ENCODE results near the gene PROSER3. TPM values are rescaled to one million over a fixed set of nuclear protein-coding genes. Genes with fewer than 3 reads are reported as not detected.
"Not testable (repeated sequence)": the region's sequence is repeated elsewhere in the genome, so short reads cannot be mapped to it uniquely, and the experiment has no call there.

The PROSER3 gene
- total RNA-seq, 2 experiments from 2014 or later = 47.1 to 52.4 TPM

- Mint-ChIP-seq H3K4me3 (no peak overlapping the region), H3K4me1 (no peaks in the 10 kb centered on the region), H3K27me3 (no peaks in the 10 kb centered on the region), H3K36me3 (ENCODE audit: low read depth) (peaks cover 25% of the 10 kb centered on the region), H3K27ac (no peak overlapping the region), H3K9me3 (no peaks in the 10 kb centered on the region)
- CTCF ChIA-PET = no interaction called here
- DNase-seq = no peak
- POLR2A ChIA-PET = no interaction called here
These were observed 9.5 kb downstream of the PROSER3 start for GRCh38 chr19:35767288-35768081.

- H3K4me3 Mint-ChIP-seq = no peak overlapping the region
- H3K27ac Mint-ChIP-seq = no peak overlapping the region
- ChIA-PET POLR2A (no interaction called here), CTCF (no interaction called here)
- no peaks in the 10 kb centered on the region for H3K4me1 Mint-ChIP-seq
- peaks cover 25% of the 10 kb centered on the region for H3K36me3 Mint-ChIP-seq (ENCODE audit: low read depth)
- no peaks in the 10 kb centered on the region for H3K27me3 Mint-ChIP-seq
- no peaks in the 10 kb centered on the region for H3K9me3 Mint-ChIP-seq
- no peak for DNase-seq
These were observed 10.1 kb downstream of the PROSER3 start for GRCh38 chr19:35768082-35768421.

GRCh38 chr19:35772362-35772761 lies 14.4 kb downstream of the PROSER3 start:
- CTCF ChIA-PET, H3K9me3 Mint-ChIP-seq, H3K27me3 Mint-ChIP-seq, H3K27ac Mint-ChIP-seq, H3K4me3 Mint-ChIP-seq, DNase-seq: not testable (repeated sequence)
- POLR2A ChIA-PET = interaction anchor here (0.9 to 1.5 kb wide), 2 partner anchors 17 to 96 kb away, joined by 3 to 4 read pairs; partner anchors contain the start of gene APLP1
- peaks cover 22% of the 10 kb centered on the region for H3K4me1 Mint-ChIP-seq
- H3K36me3 Mint-ChIP-seq (ENCODE audit: low read depth) = peaks cover 14% of the 10 kb centered on the region

- CTCF ChIA-PET = no interaction called here
- H3K27me3 Mint-ChIP-seq = no peaks in the 10 kb centered on the region
- DNase-seq = no peak
These were observed 15.2 kb downstream of the PROSER3 start for GRCh38 chr19:35773020-35773806.

GRCh38 chr19:35774274-35775045 lies 16.5 kb downstream of the PROSER3 start:
- Mint-ChIP-seq H3K27me3 (no peaks in the 10 kb centered on the region), H3K36me3 (ENCODE audit: low read depth) (peaks cover 15% of the 10 kb centered on the region), H3K9me3 (no peaks in the 10 kb centered on the region), H3K27ac (no peak overlapping the region), H3K4me3 (peak overlapping the region; percentile 81), H3K4me1 (peaks cover 30% of the 10 kb centered on the region)
- ChIA-PET CTCF (interaction anchor here (0.9 kb wide), 1 partner anchor 157 kb away, joined by 3 read pairs; no protein-coding TSS in a partner anchor), POLR2A (interaction anchor here (0.6 to 1.6 kb wide), 2 partner anchors 17 to 62 kb away, joined by 3 to 4 read pairs; partner anchors contain the start of gene HSPB6)
- no peak for DNase-seq

More at GRCh38 chr19:35773020-35773806, 15.2 kb downstream of the PROSER3 start:
- no peak overlapping the region for H3K4me3 Mint-ChIP-seq
- peaks cover 27% of the 10 kb centered on the region for H3K4me1 Mint-ChIP-seq
- H3K9me3 Mint-ChIP-seq = no peaks in the 10 kb centered on the region
- H3K27ac Mint-ChIP-seq = no peak overlapping the region
- POLR2A ChIA-PET = interaction anchor here (0.9 to 1.6 kb wide), 3 partner anchors 16 to 95 kb away, joined by 3 to 4 read pairs (median 4); partner anchors contain the start of genes APLP1 and HSPB6
- peaks cover 15% of the 10 kb centered on the region for H3K36me3 Mint-ChIP-seq (ENCODE audit: low read depth)

- Mint-ChIP-seq H3K4me1 (peaks cover 30% of the 10 kb centered on the region), H3K36me3 (ENCODE audit: low read depth) (peaks cover 18% of the 10 kb centered on the region), H3K9me3 (no peaks in the 10 kb centered on the region), H3K4me3 (peak overlapping the region; percentile 81), H3K27me3 (no peaks in the 10 kb centered on the region), H3K27ac (peak overlapping the region; percentile 44)
- ChIA-PET CTCF (no interaction called here), POLR2A (interaction anchor here (0.6 kb wide), 1 partner anchor 62 kb away, joined by 3 read pairs; no protein-coding TSS in a partner anchor)
- DNase-seq = no peak
These were observed 17.0 kb downstream of the PROSER3 start for GRCh38 chr19:35775046-35775297.

- peaks cover 17% of the 10 kb centered on the region for H3K36me3 Mint-ChIP-seq (ENCODE audit: low read depth)
- H3K27me3 Mint-ChIP-seq = no peaks in the 10 kb centered on the region
- peak within 1 kb of the TSS; percentile 81 for H3K4me3 Mint-ChIP-seq
- H3K4me1 Mint-ChIP-seq = peaks cover 30% of the 10 kb centered on the region
- DNase-seq = peak; percentile 100
- POLR2A ChIA-PET = interaction anchor here (0.7 to 0.8 kb wide), 2 partner anchors 33 to 35 kb away, joined by 3 to 6 read pairs; partner anchors contain the start of gene IGFLR1
- H3K9me3 Mint-ChIP-seq = no peaks in the 10 kb centered on the region
- peak within 1 kb of the TSS; percentile 52 for H3K27ac Mint-ChIP-seq
- CTCF ChIA-PET = no interaction called here
These were observed 17.5 kb downstream of the PROSER3 start, which contains the start of gene ARHGAP33 for GRCh38 chr19:35775298-35776101. Gene ARHGAP33 (plus strand): TSS chr19:35775564. CDS start chr19:35775659, 95 bp downstream.

- Mint-ChIP-seq H3K27ac (peak overlapping the region; percentile 52), H3K4me3 (peak overlapping the region; percentile 81), H3K27me3 (no peaks in the 10 kb centered on the region), H3K9me3 (no peaks in the 10 kb centered on the region), H3K36me3 (ENCODE audit: low read depth) (peaks cover 20% of the 10 kb centered on the region), H3K4me1 (peaks cover 30% of the 10 kb centered on the region)
- ChIA-PET CTCF (interaction anchor here (1.0 kb wide), 1 partner anchor 28 kb away, joined by 4 read pairs; the partner anchor contains the start of gene LIN37), POLR2A (interaction anchor here (0.7 to 0.8 kb wide), 2 partner anchors 34 to 35 kb away, joined by 3 to 6 read pairs; partner anchors contain the start of gene IGFLR1)
- DNase-seq = no peak
These were observed 18.3 kb downstream of the PROSER3 start for GRCh38 chr19:35776102-35776788.

- CTCF ChIA-PET = interaction anchor here (1.0 kb wide), 1 partner anchor 29 kb away, joined by 4 read pairs; the partner anchor contains the start of gene LIN37
- H3K27me3 Mint-ChIP-seq = no peaks in the 10 kb centered on the region
- peaks cover 24% of the 10 kb centered on the region for H3K36me3 Mint-ChIP-seq (ENCODE audit: low read depth)
- POLR2A ChIA-PET = no interaction called here
- H3K9me3 Mint-ChIP-seq = no peaks in the 10 kb centered on the region
- peaks cover 30% of the 10 kb centered on the region for H3K4me1 Mint-ChIP-seq
- H3K4me3 Mint-ChIP-seq = peak overlapping the region; percentile 81
- no peak for DNase-seq
- peak overlapping the region; percentile 18 for H3K27ac Mint-ChIP-seq
These were observed 19.3 kb downstream of the PROSER3 start for GRCh38 chr19:35777086-35777841.

- Mint-ChIP-seq H3K9me3 (no peaks in the 10 kb centered on the region), H3K4me1 (peaks cover 30% of the 10 kb centered on the region), H3K36me3 (ENCODE audit: low read depth) (peaks cover 26% of the 10 kb centered on the region), H3K27me3 (no peaks in the 10 kb centered on the region), H3K4me3 (peak overlapping the region; percentile 52), H3K27ac (no peak overlapping the region)
- DNase-seq = no peak
- POLR2A ChIA-PET = no interaction called here
- CTCF ChIA-PET = no interaction called here
These were observed 20.0 kb downstream of the PROSER3 start for GRCh38 chr19:35777961-35778360.

GRCh38 chr19:35779033-35779432 lies 21.1 kb downstream of the PROSER3 start:
- Mint-ChIP-seq H3K27me3 (no peaks in the 10 kb centered on the region), H3K27ac (no peak overlapping the region), H3K4me1 (peaks cover 30% of the 10 kb centered on the region), H3K36me3 (ENCODE audit: low read depth) (peaks cover 33% of the 10 kb centered on the region), H3K9me3 (no peaks in the 10 kb centered on the region), H3K4me3 (no peak overlapping the region)
- ChIA-PET POLR2A (no interaction called here), CTCF (no interaction called here)
- no peak for DNase-seq
